M059J (cell line): ENCODE data around the gene COG8. TPM values are rescaled to one million over a fixed set of nuclear protein-coding genes. Genes with fewer than 3 reads are reported as not detected.

ENCODE experiments used
- DNase-seq: peaks from one replicate; pipeline ENCODE4 v3.0.0-alpha.2; 2012; ENCODE audit warnings: low read depth
- total RNA-seq: library from RNA; depleted of rRNA; stranded (reverse); fragments of >200 nt; shearing (Covaris generic); gene quantifications from 2 replicates; pipeline ENCODE4 v1.2.3, GENCODE V29; 2014

COG8 gene
- total RNA-seq, 1 experiment from 2014 or later: 36.8 TPM

- no peak for DNase-seq
These were observed 8.9 kb upstream of the COG8 start for GRCh38 chr16:69348222-69348621.

GRCh38 chr16:69346683-69347082, 7.3 kb upstream of the COG8 start:
- no peak for DNase-seq

- DNase-seq: no peak
These were observed 6.6 kb upstream of the COG8 start for GRCh38 chr16:69345923-69346322.

GRCh38 chr16:69344171-69344570, 4.8 kb upstream of the COG8 start:
- DNase-seq: no peak

- peak; percentile 20 for DNase-seq
These were observed 806 bp upstream of the COG8 start for GRCh38 chr16:69340095-69340644.

GRCh38 chr16:69338557-69339288, 641 bp downstream of the COG8 start:
- no peak for DNase-seq

GRCh38 chr16:69334696-69335095, 4.7 kb downstream of the COG8 start:
- DNase-seq: no peak

GRCh38 chr16:69330286-69331109, 8.9 kb downstream of the COG8 start, which contains the start of gene PDF:
PDF (minus strand) TSS chr16:69330588; CDS start chr16:69330570, 18 bp downstream.
- peak; percentile 92 for DNase-seq

GRCh38 chr16:69329369-69330285, 9.7 kb downstream of the COG8 start:
- DNase-seq: peak; percentile 38

- peak; percentile 59 for DNase-seq
These were observed 10.5 kb downstream of the COG8 start for GRCh38 chr16:69328854-69329316.

- no peak for DNase-seq
These were observed 11.6 kb downstream of the COG8 start for GRCh38 chr16:69327585-69328310.

GRCh38 chr16:69326172-69326873, 13.0 kb downstream of the COG8 start:
- DNase-seq: no peak

- no peak for DNase-seq
These were observed 13.6 kb downstream of the COG8 start for GRCh38 chr16:69325784-69326171.

- no peak for DNase-seq
These were observed 14.6 kb downstream of the COG8 start for GRCh38 chr16:69324585-69325253.

GRCh38 chr16:69324013-69324531, 15.3 kb downstream of the COG8 start:
- peak; percentile 42 for DNase-seq

GRCh38 chr16:69323415-69323814, 15.9 kb downstream of the COG8 start:
- DNase-seq: no peak

GRCh38 chr16:69322343-69322742, 17.0 kb downstream of the COG8 start:
- no peak for DNase-seq

GRCh38 chr16:69321080-69321479, 18.3 kb downstream of the COG8 start:
- no peak for DNase-seq

- DNase-seq: no peak
These were observed 18.7 kb downstream of the COG8 start for GRCh38 chr16:69320740-69321073.
